SK-N-MC (cell line): Measurements from ENCODE around the gene KANSL3.

Experiments used
- DNase-seq: peaks from one replicate; pipeline ENCODE4 v3.0.0-alpha.2; 2011; ENCODE audit warnings: low read depth, low spot score
- H3K27ac ChIP-seq: fragments of 200-600 bp; sonication (generic); 2 replicates; pipeline ENCODE4 v1.5.1; 2016; ENCODE audit warnings: mixed run types
- H3K36me3 ChIP-seq: fragments of 200-600 bp; sonication (generic); 2 replicates; pipeline ENCODE4 v1.6.1; 2017; ENCODE audit warnings: antibody characterized with exemption, low read length, mixed read lengths; ENCODE audit not compliant: insufficient read depth
- H3K4me3 ChIP-seq: fragments of 200-600 bp; sonication (generic); 2 replicates; pipeline ENCODE4 v1.5.1; 2016
- H3K9ac ChIP-seq: fragments of 200-600 bp; sonication (generic); 2 replicates; pipeline ENCODE4 v1.8.0; 2017; ENCODE audit warnings: mixed run types, mixed read lengths; ENCODE audit not compliant: insufficient read length
- H3K9me3 ChIP-seq: fragments of 200-600 bp; sonication (generic); 2 replicates; pipeline ENCODE4 v1.6.1; 2017; ENCODE audit warnings: low read depth, mild to moderate bottlenecking, antibody characterized with exemption, low read length, moderate library complexity, mixed read lengths
- EZH2 ChIP-seq: fragments of 200-600 bp; sonication (generic); IDR thresholded peaks from one replicate; pipeline ENCODE4 v1.6.1; 2017; ENCODE audit warnings: antibody characterized with exemption
- FOXP2 ChIP-seq: optimal IDR thresholded peaks from 2 replicates; pipeline ENCODE3; 2011; ENCODE audit warnings: mild to moderate bottlenecking, moderate library complexity; ENCODE audit not compliant: insufficient read depth; ENCODE audit errors: extremely low read length, control extremely low read depth
- POLR2AphosphoS5 ChIP-seq: IDR thresholded peaks from 2 replicates; pipeline ENCODE4 v1.6.1; 2012; ENCODE audit warnings: mild to moderate bottlenecking, low read depth, low read length, borderline replicate concordance

Gene KANSL3

DNA sequence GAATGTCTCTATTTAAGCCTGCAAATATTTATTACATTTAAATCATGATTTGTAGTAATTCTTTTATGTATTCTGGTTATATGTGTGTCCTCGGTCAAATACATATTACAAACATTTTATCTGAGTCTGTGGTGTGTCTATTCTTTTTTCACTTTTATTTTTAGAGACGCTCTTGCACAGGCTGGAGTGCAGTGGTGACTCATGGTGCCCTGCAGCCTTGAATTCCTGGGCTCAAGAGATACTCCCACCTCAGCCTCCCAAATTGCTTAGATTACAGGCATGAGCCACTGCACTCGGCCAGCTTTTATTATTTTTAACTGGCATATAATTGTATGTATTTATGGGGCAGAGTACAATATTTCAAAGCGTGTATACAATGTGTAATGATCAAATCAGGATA is 54.1 kb downstream of the KANSL3 start:
- TF ChIP-seq FOXP2 (no peak), EZH2 (no peak), POLR2AphosphoS5 (no peak)
- Histone ChIP-seq H3K36me3 (peaks cover 12% of the 10 kb centered on the region), H3K9me3 (no peaks in the 10 kb centered on the region)

DNA sequence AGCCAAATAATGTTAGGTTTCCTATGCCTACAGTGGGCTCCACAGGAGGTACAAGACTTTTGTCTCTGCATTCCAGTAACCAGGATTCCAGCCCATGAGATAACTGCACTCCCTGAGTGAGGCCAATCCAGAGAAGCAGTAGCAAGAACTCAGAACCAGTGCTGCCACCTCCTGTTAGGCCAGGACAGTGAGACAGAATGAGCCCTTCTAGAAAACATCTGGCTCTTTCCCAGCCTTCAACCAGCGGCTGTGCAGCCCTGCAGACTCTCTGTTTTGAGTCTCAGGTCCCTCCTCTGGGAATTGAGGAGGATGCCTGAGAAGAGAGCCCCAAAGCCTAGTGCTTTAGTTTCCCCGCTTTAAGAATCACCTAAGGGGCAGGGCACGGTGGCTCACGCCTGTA is 57.3 kb downstream of the KANSL3 start:
- no peak for DNase-seq

More for the DNA sequence above, 54.1 kb downstream of the KANSL3 start:
- no peak overlapping the region for H3K4me3 ChIP-seq
- no peak overlapping the region for H3K27ac ChIP-seq
- no peak for DNase-seq
- H3K9ac ChIP-seq = no peak overlapping the region

DNA sequence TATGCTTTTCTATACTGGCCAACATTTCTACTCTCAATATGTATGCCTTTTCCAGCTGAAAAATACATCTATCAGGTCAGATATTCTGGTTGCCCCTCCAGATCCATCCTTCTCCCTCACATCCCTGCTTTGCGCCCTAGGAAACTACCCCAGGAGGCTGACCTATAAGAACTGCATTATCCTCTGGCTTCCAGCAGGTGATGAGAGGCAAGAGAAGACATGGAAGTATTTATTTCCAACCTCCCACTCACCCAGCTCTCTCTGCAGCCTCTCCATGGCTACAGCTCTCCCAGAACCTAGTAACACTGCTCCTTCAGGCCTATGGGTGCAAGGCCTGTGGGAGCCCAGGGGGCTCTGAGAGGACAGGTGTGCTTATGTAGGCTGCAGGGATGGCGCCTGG is 58.7 kb downstream of the KANSL3 start:
- Histone ChIP-seq H3K27ac (no peak overlapping the region), H3K4me3 (no peak overlapping the region), H3K9me3 (no peaks in the 10 kb centered on the region), H3K9ac (no peak overlapping the region), H3K36me3 (peaks cover 2% of the 10 kb centered on the region; the same call in 1 of the 2 replicates)
- TF ChIP-seq EZH2 (no peak), FOXP2 (no peak), POLR2AphosphoS5 (no peak)
- no peak for DNase-seq

More for the DNA sequence above, 57.3 kb downstream of the KANSL3 start:
- Histone ChIP-seq H3K9ac (no peak overlapping the region), H3K36me3 (peaks cover 7% of the 10 kb centered on the region), H3K4me3 (no peak overlapping the region), H3K27ac (no peak overlapping the region), H3K9me3 (no peaks in the 10 kb centered on the region)
- TF ChIP-seq FOXP2 = no peak
- no peak for TF ChIP-seq EZH2
- TF ChIP-seq POLR2AphosphoS5 = no peak

DNA sequence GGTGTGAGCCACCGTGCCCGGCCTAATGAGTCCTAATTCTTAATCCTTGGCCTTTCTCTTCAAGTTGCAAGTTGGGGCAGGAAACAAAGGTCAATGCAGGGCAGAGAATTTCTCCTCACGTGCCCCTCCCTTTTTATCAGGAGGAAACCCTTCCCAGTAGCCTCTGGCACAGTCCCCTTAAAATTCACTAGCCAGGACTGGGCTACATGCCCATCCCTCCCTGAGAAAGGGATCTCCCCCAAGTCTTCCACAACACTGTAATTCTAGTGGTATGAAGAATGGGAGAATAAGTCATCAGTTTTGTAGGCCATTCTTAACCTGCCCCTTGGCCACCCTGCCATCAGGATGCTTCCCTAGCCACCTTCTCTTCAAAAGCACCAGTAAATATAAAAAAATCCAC is 59.4 kb downstream of the KANSL3 start:
- Histone ChIP-seq H3K9me3 (no peaks in the 10 kb centered on the region), H3K27ac (no peak overlapping the region), H3K9ac (no peak overlapping the region), H3K36me3 (no peaks in the 10 kb centered on the region), H3K4me3 (no peak overlapping the region)
- TF ChIP-seq FOXP2 = no peak
- TF ChIP-seq EZH2 = no peak
- TF ChIP-seq POLR2AphosphoS5 = no peak
- no peak for DNase-seq

DNA sequence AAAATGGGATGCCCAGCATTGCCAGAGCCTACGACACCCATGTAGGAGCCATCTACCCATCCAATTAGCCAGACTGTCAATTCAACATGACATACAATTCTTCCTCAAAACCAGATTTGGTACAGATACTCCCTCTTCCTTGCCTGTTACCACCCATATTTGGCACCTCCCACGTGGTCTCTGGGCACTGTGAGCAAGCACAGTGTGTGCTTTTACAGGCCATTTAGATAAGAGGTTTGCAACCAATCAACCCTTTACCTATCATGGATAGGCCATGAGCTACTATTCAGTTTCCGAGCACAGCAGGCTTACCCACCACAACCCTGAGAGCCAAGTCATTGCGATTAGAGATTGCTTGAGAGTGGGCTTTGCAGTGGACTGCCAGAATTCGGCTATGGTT is 60.6 kb downstream of the KANSL3 start:
- TF ChIP-seq EZH2 (no peak), FOXP2 (no peak), POLR2AphosphoS5 (no peak)
- Histone ChIP-seq H3K9ac (no peak overlapping the region), H3K27ac (no peak overlapping the region), H3K4me3 (no peak overlapping the region), H3K9me3 (no peaks in the 10 kb centered on the region), H3K36me3 (no peaks in the 10 kb centered on the region)
- no peak for DNase-seq

DNA sequence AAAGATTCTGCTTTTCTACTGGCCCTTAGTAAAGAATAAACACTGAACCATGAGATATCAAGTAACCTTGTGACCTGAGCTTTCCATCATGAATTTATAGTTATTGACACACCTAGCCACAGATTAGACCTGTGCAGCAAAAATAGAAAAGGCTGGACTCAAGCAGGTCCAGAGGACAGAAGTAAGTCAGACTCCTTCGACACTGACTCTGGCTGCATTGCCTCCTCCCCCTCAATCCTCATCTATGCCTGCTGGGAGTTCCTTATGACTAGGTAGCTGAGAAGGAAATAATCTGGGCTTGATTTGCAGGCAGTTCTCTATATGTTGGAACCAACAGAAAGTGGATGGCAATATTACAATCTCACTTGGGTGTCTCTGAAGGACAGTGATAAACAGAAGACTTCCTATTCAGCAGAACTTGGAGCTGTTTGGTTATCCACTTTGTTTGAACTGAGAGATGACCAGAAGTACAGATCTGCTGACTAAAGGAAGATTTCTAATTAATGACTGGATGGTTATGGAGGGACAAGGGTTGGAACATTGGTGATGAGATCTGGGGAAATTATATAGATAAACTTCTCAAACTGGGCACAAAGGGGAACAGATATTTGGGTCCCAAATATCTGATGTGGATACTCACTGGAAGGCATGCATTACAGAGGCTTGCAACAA is 62.2 kb downstream of the KANSL3 start:
- TF ChIP-seq FOXP2 (no peak), EZH2 (no peak), POLR2AphosphoS5 (no peak)
- H3K36me3 ChIP-seq = no peaks in the 10 kb centered on the region
- H3K9me3 ChIP-seq = no peaks in the 10 kb centered on the region
- no peak overlapping the region for H3K4me3 ChIP-seq
- H3K9ac ChIP-seq = no peak overlapping the region
- H3K27ac ChIP-seq = no peak overlapping the region
- no peak for DNase-seq

DNA sequence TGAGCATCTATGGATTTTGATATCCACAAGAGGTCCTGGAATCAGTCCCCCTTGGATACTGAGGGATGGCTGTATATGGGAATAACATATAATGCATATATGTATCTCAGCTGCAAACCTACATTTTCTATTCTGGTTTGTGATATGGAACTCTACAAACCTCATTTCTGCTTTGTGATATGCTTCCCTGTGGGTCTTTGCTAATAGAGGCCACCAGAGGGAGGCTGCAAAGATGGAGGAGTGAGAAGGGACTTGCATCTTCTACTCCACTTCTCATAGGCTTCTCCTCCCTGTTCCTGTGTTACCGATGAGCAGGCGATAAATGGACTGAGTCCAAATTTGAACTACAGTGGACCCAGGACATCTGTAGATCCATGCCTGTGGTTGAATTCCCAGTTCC is 63.7 kb downstream of the KANSL3 start:
- DNase-seq = no peak
- no peaks in the 10 kb centered on the region for H3K9me3 ChIP-seq
- H3K36me3 ChIP-seq = no peaks in the 10 kb centered on the region
- TF ChIP-seq POLR2AphosphoS5 = no peak
- no peak for TF ChIP-seq EZH2
- TF ChIP-seq FOXP2 = no peak
- H3K4me3 ChIP-seq = no peak overlapping the region
- H3K9ac ChIP-seq = no peak overlapping the region
- H3K27ac ChIP-seq = no peak overlapping the region

DNA sequence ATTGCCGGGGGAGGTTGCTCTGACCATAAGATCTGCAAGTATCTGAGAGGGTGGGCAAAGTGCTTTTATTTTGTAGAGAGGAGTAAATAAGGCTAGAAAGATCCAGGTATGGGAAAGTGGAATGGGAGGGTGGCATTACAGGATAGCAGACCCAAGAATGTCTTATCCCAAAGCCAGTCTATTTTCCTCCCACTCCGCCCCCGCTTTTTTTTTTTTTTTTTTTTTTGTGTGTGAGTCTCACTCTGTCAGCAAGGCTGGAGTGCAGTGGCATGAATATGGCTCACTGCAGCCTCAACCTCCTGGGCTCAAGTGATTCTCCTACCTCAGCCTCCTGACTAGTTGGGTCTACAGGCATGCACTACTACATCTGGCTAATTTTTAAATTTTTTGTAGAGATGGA is 70.0 kb downstream of the KANSL3 start:
- Histone ChIP-seq H3K9me3 (no peaks in the 10 kb centered on the region), H3K4me3 (no peak overlapping the region), H3K9ac (no peak overlapping the region), H3K27ac (no peak overlapping the region), H3K36me3 (no peaks in the 10 kb centered on the region)
- TF ChIP-seq FOXP2 = no peak
- TF ChIP-seq EZH2 = no peak
- TF ChIP-seq POLR2AphosphoS5 = no peak
- DNase-seq = no peak

DNA sequence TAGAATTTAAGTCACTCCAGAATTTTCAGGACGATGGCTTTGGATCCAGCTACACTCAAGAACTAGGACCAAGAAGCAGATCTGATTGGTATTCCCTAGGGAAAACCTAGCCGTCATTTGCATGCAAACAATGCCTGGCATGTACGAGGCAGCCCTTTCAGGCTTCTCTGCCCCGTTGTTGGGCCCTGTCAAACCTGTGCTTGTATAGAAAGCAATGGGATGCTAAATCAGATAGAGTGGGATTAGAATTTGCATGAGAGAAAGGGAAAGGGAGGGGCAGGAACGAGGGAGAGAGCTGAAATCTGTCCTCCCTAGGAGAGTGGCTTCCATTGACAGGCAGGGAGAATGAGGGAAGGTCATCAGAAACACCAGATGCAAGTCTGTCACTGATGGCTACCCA is 73.0 kb downstream of the KANSL3 start:
- Histone ChIP-seq H3K9me3 (no peaks in the 10 kb centered on the region), H3K9ac (no peak overlapping the region), H3K27ac (no peak overlapping the region), H3K4me3 (no peak overlapping the region), H3K36me3 (no peaks in the 10 kb centered on the region)
- no peak for DNase-seq
- TF ChIP-seq FOXP2 (no peak), POLR2AphosphoS5 (no peak), EZH2 (no peak)
